Fibroblast of lung (primary cell): ENCODE results near the gene BCL3. TPM values are rescaled to one million over a fixed set of nuclear protein-coding genes. Genes with fewer than 3 reads are reported as not detected.
"Not testable (repeated sequence)": the region's sequence is repeated elsewhere in the genome, so short reads cannot be mapped to it uniquely, and the experiment has no call there.

Experiments
- DNase-seq, 2 donors: peaks; one replicate each; pipeline versions ENCODE4 v3.0.0 to v3.0.0-alpha.2; 2010; ENCODE audit warnings: low read depth in 2 of 2
- H2AFZ ChIP-seq: 2 replicates; pipeline ENCODE4 v1.5.1; 2012; ENCODE audit warnings: low read length, control low read depth, inconsistent platforms
- H3K27ac ChIP-seq: 2 replicates; pipeline ENCODE4 v1.5.1; 2011; ENCODE audit warnings: low read length, control low read depth; ENCODE audit not compliant: insufficient read depth
- H3K27me3 ChIP-seq: 2 replicates; pipeline ENCODE4 v1.5.1; 2011; ENCODE audit warnings: mild to moderate bottlenecking, low read length; ENCODE audit not compliant: control insufficient read depth, insufficient read depth
- H3K36me3 ChIP-seq: 2 replicates; pipeline ENCODE4 v1.5.1; 2011; ENCODE audit warnings: low read length; ENCODE audit not compliant: control insufficient read depth, insufficient read depth
- H3K4me1 ChIP-seq: 2 replicates; pipeline ENCODE4 v1.5.1; 2011; ENCODE audit warnings: low read length; ENCODE audit not compliant: control insufficient read depth, insufficient read depth; ENCODE audit errors: extremely low read depth
- H3K4me2 ChIP-seq: 2 replicates; pipeline ENCODE4 v1.5.1; 2011; ENCODE audit warnings: low read length, control low read depth; ENCODE audit not compliant: insufficient read depth; ENCODE audit errors: extremely low read depth
- H3K4me3 ChIP-seq, 4 experiments: fragments of 200-600 bp in 1 of 4; sonication (generic) in 1 of 4; replicated peaks in 1 of 4; 2 replicates each; pipeline ENCODE4 v1.5.1; 2011 to 2016; ENCODE audit warnings: low read length in 4 of 4, low read depth in 3 of 4, mild to moderate bottlenecking in 3 of 4, control low read depth in 2 of 4, inconsistent platforms in 1 of 4, mixed read lengths in 1 of 4; ENCODE audit not compliant: insufficient read depth in 1 of 4; ENCODE audit errors: control extremely low read depth in 1 of 4
- H3K79me2 ChIP-seq: 2 replicates; pipeline ENCODE4 v1.5.1; 2012; ENCODE audit warnings: mild to moderate bottlenecking, low read length, inconsistent platforms; ENCODE audit not compliant: control insufficient read depth, insufficient read depth
- H3K9ac ChIP-seq: 2 replicates; pipeline ENCODE4 v1.5.1; 2011; ENCODE audit warnings: mild to moderate bottlenecking, low read length, control low read depth; ENCODE audit not compliant: insufficient read depth
- H3K9me3 ChIP-seq: 2 replicates; pipeline ENCODE4 v1.5.1; 2012; ENCODE audit warnings: low read depth, low read length; ENCODE audit not compliant: control insufficient read depth, insufficient read depth
- H4K20me1 ChIP-seq: 2 replicates; pipeline ENCODE4 v1.5.1; 2011; ENCODE audit warnings: low read length; ENCODE audit not compliant: control insufficient read depth, insufficient read depth; ENCODE audit errors: extremely low read depth
- EZH2 ChIP-seq: IDR thresholded peaks from 2 replicates; pipeline ENCODE4 v1.5.1; 2012; ENCODE audit warnings: low read length, control low read depth, mild to moderate bottlenecking; ENCODE audit errors: missing control alignments
- polyA plus RNA-seq, 2 donors: library from polyadenylated mRNA; depleted of rRNA in 1 of 2; stranded (reverse) in 1 of 2; unstranded in 1 of 2; fragments of >200 nt; gene quantifications; 2 replicates each; pipeline ENCODE4 v1.2.1, GENCODE V29; 2011 to 2012; ENCODE audit warnings: missing spikeins in 1 of 2
- total RNA-seq: library from RNA; depleted of rRNA; stranded (reverse); fragments of >200 nt; gene quantifications from 2 replicates; pipeline ENCODE4 v1.2.1, GENCODE V29; 2014
- TF ChIP-seq, protein P1 (sequence below), 2 donors: IDR thresholded peaks in 1 of 2; conservative IDR thresholded peaks in 1 of 2; 1 replicate in 1 of 2; 2 replicates in 1 of 2; pipeline ENCODE4 v1.5.1; 2011 to 2012; ENCODE audit warnings: low read length in 2 of 2, control low read depth in 1 of 2, inconsistent platforms in 1 of 2, low read depth in 1 of 2, mild to moderate bottlenecking in 1 of 2

Gene BCL3
- total and polyA plus RNA-seq, 2 donors (not counting 1 experiment from before 2014, with no cell fraction given): 6.8 to 20.6 TPM

DNA sequence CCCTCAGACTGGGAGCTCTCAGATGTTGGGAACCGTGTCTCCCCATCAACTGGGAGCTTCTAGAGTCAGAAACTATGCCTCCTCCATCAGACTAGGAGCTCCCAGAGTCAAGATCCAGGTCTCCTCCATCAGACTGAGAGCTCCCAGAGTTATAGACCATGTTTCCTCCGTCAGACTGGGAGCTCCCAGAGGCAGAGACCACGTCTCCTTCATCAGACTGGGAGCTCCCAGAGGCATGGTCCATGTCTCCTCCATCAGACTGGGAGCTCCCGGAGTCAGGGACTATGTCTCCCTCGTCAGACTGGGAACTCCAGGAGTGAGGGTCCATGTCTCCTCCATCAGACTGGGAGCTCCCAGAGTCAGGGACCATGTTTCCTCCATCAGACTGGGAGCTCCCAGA is 39.6 kb upstream of the BCL3 start:
- Histone ChIP-seq H3K36me3 (no peaks in the 10 kb centered on the region), H3K27me3 (no peaks in the 10 kb centered on the region), H4K20me1 (no peaks in the 10 kb centered on the region), H3K9ac (no peak overlapping the region), H3K4me3 (no peak overlapping the region), H3K27ac (no peak overlapping the region), H3K4me2 (no peak overlapping the region), H3K4me1 (no peaks in the 10 kb centered on the region), H3K79me2 (no peaks in the 10 kb centered on the region), H2AFZ (no peak overlapping the region), H3K9me3 (no peaks in the 10 kb centered on the region)
- no peak for DNase-seq
- TF ChIP-seq, protein P1, sequence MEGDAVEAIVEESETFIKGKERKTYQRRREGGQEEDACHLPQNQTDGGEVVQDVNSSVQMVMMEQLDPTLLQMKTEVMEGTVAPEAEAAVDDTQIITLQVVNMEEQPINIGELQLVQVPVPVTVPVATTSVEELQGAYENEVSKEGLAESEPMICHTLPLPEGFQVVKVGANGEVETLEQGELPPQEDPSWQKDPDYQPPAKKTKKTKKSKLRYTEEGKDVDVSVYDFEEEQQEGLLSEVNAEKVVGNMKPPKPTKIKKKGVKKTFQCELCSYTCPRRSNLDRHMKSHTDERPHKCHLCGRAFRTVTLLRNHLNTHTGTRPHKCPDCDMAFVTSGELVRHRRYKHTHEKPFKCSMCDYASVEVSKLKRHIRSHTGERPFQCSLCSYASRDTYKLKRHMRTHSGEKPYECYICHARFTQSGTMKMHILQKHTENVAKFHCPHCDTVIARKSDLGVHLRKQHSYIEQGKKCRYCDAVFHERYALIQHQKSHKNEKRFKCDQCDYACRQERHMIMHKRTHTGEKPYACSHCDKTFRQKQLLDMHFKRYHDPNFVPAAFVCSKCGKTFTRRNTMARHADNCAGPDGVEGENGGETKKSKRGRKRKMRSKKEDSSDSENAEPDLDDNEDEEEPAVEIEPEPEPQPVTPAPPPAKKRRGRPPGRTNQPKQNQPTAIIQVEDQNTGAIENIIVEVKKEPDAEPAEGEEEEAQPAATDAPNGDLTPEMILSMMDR (conservative IDR thresholded peaks at IDR 0.05 in 1 of 2, IDR thresholded peaks at IDR 0.05 in 1 of 2; ENCODE audit: low read depth in 1 of 2, low read length in 2 of 2): no peak
- no peak for TF ChIP-seq EZH2

DNA sequence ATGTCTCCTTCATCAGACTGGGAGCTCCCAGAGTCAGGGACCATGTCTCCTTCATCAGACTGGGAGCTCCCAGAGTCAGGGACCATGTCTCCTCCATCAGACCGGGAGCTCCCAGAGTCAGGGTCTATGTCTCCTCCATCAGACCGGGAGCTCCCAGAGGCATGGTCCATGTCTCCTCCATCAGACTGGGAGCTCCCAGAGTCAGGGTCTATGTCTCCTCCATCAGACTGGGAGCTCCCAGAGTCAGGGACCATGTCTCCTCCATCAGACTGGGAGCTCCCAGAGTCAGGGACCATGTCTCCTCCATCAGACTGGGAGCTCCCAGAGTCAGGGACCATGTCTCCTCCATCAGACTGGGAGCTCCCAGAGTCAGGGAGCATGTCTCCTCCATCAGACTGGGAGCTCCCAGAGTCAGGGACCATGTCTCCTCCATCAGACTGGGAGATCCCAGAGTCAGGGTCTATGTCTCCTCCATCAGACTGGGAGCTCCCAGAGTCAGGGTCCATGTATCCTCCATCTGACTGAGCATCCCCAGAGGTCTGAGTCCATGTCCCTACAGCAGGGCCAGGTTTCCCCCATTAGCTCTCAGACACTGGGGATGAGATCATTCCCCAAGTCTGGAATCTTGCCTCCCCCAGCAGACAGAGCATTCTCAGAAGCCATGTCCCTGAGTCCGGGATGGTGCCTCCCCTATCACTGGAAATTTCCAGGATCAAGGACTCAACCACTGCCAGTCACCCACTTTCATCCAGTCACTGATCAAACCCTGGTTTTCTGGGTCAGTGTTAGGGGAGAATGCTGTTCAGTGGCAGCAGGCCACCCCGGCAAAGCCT is 38.9 kb upstream of the BCL3 start:
- H3K4me3 ChIP-seq, H3K79me2 ChIP-seq, H3K9me3 ChIP-seq, DNase-seq, H4K20me1 ChIP-seq, H2AFZ ChIP-seq, H3K36me3 ChIP-seq, H3K9ac ChIP-seq, H3K27me3 ChIP-seq, H3K4me2 ChIP-seq, H3K27ac ChIP-seq, H3K4me1 ChIP-seq: not testable (repeated sequence)

DNA sequence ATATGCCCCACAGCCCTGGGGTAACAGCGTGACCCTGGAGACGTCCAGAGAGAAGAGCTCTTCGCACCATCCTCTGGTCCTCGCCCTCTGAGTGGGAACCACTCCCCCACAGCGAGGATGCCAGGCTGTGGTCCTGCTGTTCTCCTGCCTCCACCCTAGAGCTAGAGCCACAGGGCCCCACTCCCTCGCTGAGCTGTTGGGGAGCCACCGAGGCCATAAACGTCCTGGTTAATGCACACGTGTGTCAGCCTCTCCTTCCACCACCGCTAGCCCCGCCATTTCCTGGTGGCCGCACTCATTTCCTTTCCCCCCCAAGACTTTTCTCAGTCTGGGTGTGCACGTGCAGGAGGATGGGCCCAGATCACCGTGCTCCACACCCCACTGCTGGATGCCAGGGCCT is 38.0 kb upstream of the BCL3 start:
- Histone ChIP-seq H3K9me3 (no peaks in the 10 kb centered on the region), H3K4me3 (no peak overlapping the region), H3K9ac (no peak overlapping the region), H3K79me2 (no peaks in the 10 kb centered on the region), H3K27ac (no peak overlapping the region), H3K4me2 (no peak overlapping the region), H2AFZ (no peak overlapping the region), H3K27me3 (no peaks in the 10 kb centered on the region), H3K4me1 (no peaks in the 10 kb centered on the region), H3K36me3 (no peaks in the 10 kb centered on the region), H4K20me1 (no peaks in the 10 kb centered on the region)
- no peak for DNase-seq
- TF ChIP-seq, protein P1 (conservative IDR thresholded peaks at IDR 0.05 in 1 of 2, IDR thresholded peaks at IDR 0.05 in 1 of 2; ENCODE audit: low read depth in 1 of 2, low read length in 2 of 2): no peak
- no peak for TF ChIP-seq EZH2
